Tibial artery (tissue), 4 donors: Measurements from ENCODE around the gene MYO7B.
"Not testable (repeated sequence)": the region's sequence is repeated elsewhere in the genome, so short reads cannot be mapped to it uniquely, and the experiment has no call there.

Experiments
- DNase-seq, 2 donors: peaks; one replicate each; pipeline ENCODE4 v3.0.0-alpha.2; 2019
- H3K27ac ChIP-seq, 2 donors: fragments of 200-600 bp; sonication (generic) in 1 of 2; 1 replicate in 1 of 2; 2 replicates in 1 of 2; pipeline ENCODE4 v1.5.1; 2018 to 2019; ENCODE audit warnings: mild to moderate bottlenecking in 1 of 2
- H3K27me3 ChIP-seq, 2 donors: fragments of 200-600 bp; sonication (generic) in 1 of 2; one replicate each; pipeline versions ENCODE4 v1.5.1 to v1.6.0; 2016 to 2019
- H3K36me3 ChIP-seq, 3 donors: fragments of 200-600 bp; sonication (generic) in 2 of 3; one replicate each; pipeline ENCODE4 v1.5.1; 2016 to 2019; ENCODE audit warnings: mild to moderate bottlenecking in 2 of 3
- H3K4me1 ChIP-seq, 4 donors: fragments of 200-600 bp; sonication (generic) in 2 of 4; 1 replicate in 3 of 4; 2 replicates in 1 of 4; pipeline ENCODE4 v1.5.1; 2016 to 2019
- H3K4me3 ChIP-seq, 2 donors: fragments of 200-600 bp; sonication (generic) in 1 of 2; 1 replicate in 1 of 2; 2 replicates in 1 of 2; pipeline ENCODE4 v1.5.1; 2018 to 2019; ENCODE audit warnings: mild to moderate bottlenecking in 2 of 2
- H3K9me3 ChIP-seq, 3 donors: fragments of 200-600 bp; sonication (generic) in 1 of 3; one replicate each; pipeline ENCODE4 v1.5.1; 2016 to 2019
- intact Hi-C: fragments of 100-400 bp; cut with DNase I; formaldehyde crosslinking; loops from one replicate; pipeline ENCODE4 v1.15.0; 2023; ENCODE audit warnings: low total_unique reads
- TF ChIP-seq, protein P1 (sequence below), 2 experiments: fragments of 200-600 bp in 1 of 2; fragments of 450-650 bp in 1 of 2; IDR thresholded peaks; one replicate each; pipeline ENCODE4 v1.5.1; 2017 to 2019; ENCODE audit warnings: antibody characterized with exemption in 2 of 2, mild to moderate bottlenecking in 1 of 2, moderate library complexity in 1 of 2

Gene MYO7B

GRCh38 chr2:127528487-127528886, 7.0 kb upstream of the MYO7B start:
- no peak for DNase-seq
- Histone ChIP-seq H3K27ac (no peak overlapping the region), H3K4me1 (peaks cover 0 to 22% (median 20%) of the 10 kb centered on the region in 4 donors), H3K27me3 (peaks cover 0 to 2% of the 10 kb centered on the region in 2 donors), H3K4me3 (no peak overlapping the region), H3K9me3 (no peaks in the 10 kb centered on the region), H3K36me3 (peaks cover 0 to 1% (median 0%) of the 10 kb centered on the region in 3 donors)
- intact Hi-C loops = loop anchor here (5.0 kb wide), 1 partner anchor 109 kb away; no protein-coding TSS in a partner anchor
- TF ChIP-seq, protein P1, sequence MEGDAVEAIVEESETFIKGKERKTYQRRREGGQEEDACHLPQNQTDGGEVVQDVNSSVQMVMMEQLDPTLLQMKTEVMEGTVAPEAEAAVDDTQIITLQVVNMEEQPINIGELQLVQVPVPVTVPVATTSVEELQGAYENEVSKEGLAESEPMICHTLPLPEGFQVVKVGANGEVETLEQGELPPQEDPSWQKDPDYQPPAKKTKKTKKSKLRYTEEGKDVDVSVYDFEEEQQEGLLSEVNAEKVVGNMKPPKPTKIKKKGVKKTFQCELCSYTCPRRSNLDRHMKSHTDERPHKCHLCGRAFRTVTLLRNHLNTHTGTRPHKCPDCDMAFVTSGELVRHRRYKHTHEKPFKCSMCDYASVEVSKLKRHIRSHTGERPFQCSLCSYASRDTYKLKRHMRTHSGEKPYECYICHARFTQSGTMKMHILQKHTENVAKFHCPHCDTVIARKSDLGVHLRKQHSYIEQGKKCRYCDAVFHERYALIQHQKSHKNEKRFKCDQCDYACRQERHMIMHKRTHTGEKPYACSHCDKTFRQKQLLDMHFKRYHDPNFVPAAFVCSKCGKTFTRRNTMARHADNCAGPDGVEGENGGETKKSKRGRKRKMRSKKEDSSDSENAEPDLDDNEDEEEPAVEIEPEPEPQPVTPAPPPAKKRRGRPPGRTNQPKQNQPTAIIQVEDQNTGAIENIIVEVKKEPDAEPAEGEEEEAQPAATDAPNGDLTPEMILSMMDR (IDR thresholded peaks at IDR 0.05) = no peak

DNA sequence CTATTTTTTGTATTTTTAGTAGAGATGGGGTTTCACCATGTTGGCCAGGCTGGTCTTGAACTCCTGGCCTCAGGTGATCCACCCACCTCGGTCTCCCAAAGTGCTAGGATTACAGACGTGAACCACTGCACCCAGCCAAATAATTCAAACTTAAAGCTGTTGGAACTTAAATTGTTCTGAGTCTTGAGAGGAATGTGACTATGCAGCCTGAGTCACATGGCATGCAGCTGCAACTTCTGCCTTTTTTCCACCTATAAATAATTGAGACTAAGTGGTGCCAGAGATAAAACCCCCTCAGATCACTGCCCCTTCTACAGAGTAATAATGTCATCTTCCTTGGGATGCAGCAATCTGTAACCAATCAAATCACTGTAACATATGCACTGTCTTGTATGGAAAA, 6.1 kb upstream of the MYO7B start:
- intact Hi-C loops = loop anchor here (5.0 kb wide), 1 partner anchor 108 kb away; no protein-coding TSS in a partner anchor
- not testable (repeated sequence) for H3K27me3 ChIP-seq, H3K4me3 ChIP-seq, H3K9me3 ChIP-seq, DNase-seq, H3K27ac ChIP-seq, H3K36me3 ChIP-seq
- H3K4me1 ChIP-seq = peaks cover 0 to 16% (median 12%) of the 10 kb centered on the region in 4 donors

GRCh38 chr2:127530245-127531140, 5.0 kb upstream of the MYO7B start:
- TF ChIP-seq, protein P1 (IDR thresholded peaks at IDR 0.05) = no peak
- peaks cover 0 to 8% of the 10 kb centered on the region in 2 donors for H3K27me3 ChIP-seq
- H3K27ac ChIP-seq = no peak overlapping the region
- no peak overlapping the region for H3K4me3 ChIP-seq
- H3K36me3 ChIP-seq = no peaks in the 10 kb centered on the region
- no peaks in the 10 kb centered on the region for H3K9me3 ChIP-seq
- intact Hi-C loops = no loop called here
- peaks cover 0 to 5% (median 3%) of the 10 kb centered on the region in 4 donors for H3K4me1 ChIP-seq
- DNase-seq = no peak

DNA sequence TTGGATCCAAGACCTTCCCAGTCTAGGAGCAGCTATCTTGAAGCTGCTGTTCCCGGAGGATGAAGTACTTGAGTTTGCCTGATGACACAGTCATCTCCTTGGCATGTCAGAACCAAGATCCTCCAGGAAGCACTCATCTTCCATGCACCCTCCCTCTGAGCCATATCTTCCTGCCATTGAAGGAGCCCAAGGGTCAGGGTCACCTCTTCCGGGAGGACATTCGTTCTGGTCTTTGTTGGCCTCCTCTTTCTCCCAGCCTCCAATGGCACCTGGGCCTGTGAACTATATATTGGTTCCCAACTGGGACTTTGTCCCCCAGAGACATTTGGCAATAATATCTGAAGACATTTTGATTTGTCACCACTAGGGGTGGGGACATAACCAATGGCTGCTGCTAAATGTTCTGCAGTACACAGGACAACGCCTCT, 4.2 kb upstream of the MYO7B start:
- Histone ChIP-seq H3K4me1 (peaks cover 0 to 5% (median 2%) of the 10 kb centered on the region in 4 donors), H3K27me3 (peaks cover 0 to 14% of the 10 kb centered on the region in 2 donors), H3K9me3 (no peaks in the 10 kb centered on the region), H3K36me3 (no peaks in the 10 kb centered on the region), H3K27ac (no peak overlapping the region), H3K4me3 (no peak overlapping the region)
- intact Hi-C loops = no loop called here
- no peak for DNase-seq
- TF ChIP-seq, protein P1 (IDR thresholded peaks at IDR 0.05) = no peak

DNA sequence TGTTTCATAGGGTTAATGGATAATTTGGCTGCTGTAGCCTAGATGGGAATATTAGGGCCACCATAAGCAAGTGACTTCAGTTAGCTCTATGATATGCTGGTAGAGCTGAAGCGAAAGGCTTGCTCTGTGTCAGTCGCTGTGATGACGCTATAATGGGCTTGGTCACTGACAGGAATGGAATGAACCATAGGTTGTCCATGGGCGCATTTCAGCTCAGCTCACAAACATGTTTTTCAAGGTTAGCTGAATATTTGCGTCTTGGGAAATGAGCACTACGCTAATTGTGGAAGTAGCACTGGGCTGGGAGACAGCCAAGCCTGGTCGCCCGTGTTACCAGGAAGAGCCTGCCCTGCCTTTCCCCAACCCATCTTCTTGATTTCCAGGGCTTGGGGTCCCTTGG, 3.2 kb upstream of the MYO7B start:
- peaks cover 0 to 3% (median under 1%) of the 10 kb centered on the region in 4 donors for H3K4me1 ChIP-seq
- no peak overlapping the region for H3K4me3 ChIP-seq
- TF ChIP-seq, protein P1 (IDR thresholded peaks at IDR 0.05) = no peak
- no peak overlapping the region for H3K27ac ChIP-seq
- no peak for DNase-seq
- H3K27me3 ChIP-seq = peaks cover 0 to 14% of the 10 kb centered on the region in 2 donors
- H3K36me3 ChIP-seq = no peaks in the 10 kb centered on the region
- H3K9me3 ChIP-seq = no peaks in the 10 kb centered on the region
- intact Hi-C loops = no loop called here

DNA sequence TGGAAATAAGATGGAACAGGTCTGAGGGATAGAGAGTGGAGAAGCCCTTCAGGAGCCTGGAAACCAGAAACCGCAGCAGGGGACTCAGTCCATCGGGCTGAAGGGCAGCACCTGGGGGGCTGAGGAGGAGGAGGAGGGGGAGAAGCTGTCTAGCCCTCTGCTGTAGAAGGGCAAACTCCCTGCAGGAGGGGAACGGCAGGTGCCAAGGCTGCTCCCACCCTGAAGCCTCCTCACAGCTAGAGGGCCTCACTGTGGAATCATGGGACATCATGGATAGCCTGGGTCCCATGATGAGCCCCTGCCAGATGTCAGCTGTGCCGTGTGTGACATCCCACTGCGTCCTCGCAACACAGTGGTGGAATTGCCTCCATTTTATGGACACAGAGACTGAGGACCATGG, 435 bp downstream of the MYO7B start:
- Histone ChIP-seq H3K27ac (no peak overlapping the region), H3K27me3 (peaks cover 0 to 14% of the 10 kb centered on the region in 2 donors), H3K9me3 (no peaks in the 10 kb centered on the region), H3K36me3 (no peaks in the 10 kb centered on the region), H3K4me1 (no peaks in the 10 kb centered on the region), H3K4me3 (no peak overlapping the region)
- intact Hi-C loops = no loop called here
- DNase-seq = no peak
- TF ChIP-seq, protein P1 (IDR thresholded peaks at IDR 0.05) = no peak
